Activated CD8-positive, alpha-beta memory T cell treated with anti-CD3 and anti-CD28 coated beads, Interleukin-2, amount 10 ng/mL, durations not matched to agents 7 days and 5 days (primary cell): ENCODE results near the gene ARHGEF6. TPM values are rescaled to one million over a fixed set of nuclear protein-coding genes. Genes with fewer than 3 reads are reported as not detected.

Source experiments
- ATAC-seq: fragments of 150-1000 bp; cut with Tn5 transposase; one replicate; pipeline ENCODE4 v1.10.0; 2021; ENCODE audit warnings: moderate library complexity
- CTCF ChIA-PET: fragments of 350-600 bp; sonication (Branson Sonifier 250); formaldehyde crosslinking; loops from one replicate; lab custom pipeline; 2021; ENCODE audit warnings: antibody characterized with exemption; lab: Charles Lee
- DNase-seq: peaks from one replicate; pipeline ENCODE4 v3.0.0-alpha.2; 2020
- H3K27ac Mint-ChIP-seq: one replicate; pipeline ENCODE4 v1.8.0; 2021; ENCODE audit warnings: mild to moderate bottlenecking, mixed read lengths
- H3K27me3 Mint-ChIP-seq: one replicate; pipeline ENCODE4 v1.8.0; 2021; ENCODE audit warnings: mixed read lengths
- H3K36me3 Mint-ChIP-seq: one replicate; pipeline ENCODE4 v1.8.0; 2021; ENCODE audit warnings: mild to moderate bottlenecking, mixed read lengths
- H3K4me1 Mint-ChIP-seq: one replicate; pipeline ENCODE4 v1.8.0; 2021; ENCODE audit warnings: mixed read lengths
- H3K4me3 Mint-ChIP-seq: one replicate; pipeline ENCODE4 v1.8.0; 2021; ENCODE audit warnings: mild to moderate bottlenecking, moderate library complexity, mixed read lengths
- H3K9me3 Mint-ChIP-seq: one replicate; pipeline ENCODE4 v1.8.0; 2022; ENCODE audit warnings: low read depth, mixed read lengths
- total RNA-seq, 2 experiments: library from RNA; stranded (reverse); gene quantifications; one replicate each; pipeline ENCODE4 v1.2.3, GENCODE V29; 2021

ARHGEF6 gene
- total RNA-seq, 2 experiments from 2014 or later: 108 to 126 TPM

GRCh38 chrX:136691028-136691809 is 89.5 kb downstream of the ARHGEF6 start:
- H3K4me3 Mint-ChIP-seq: no peak overlapping the region
- CTCF ChIA-PET: interaction anchor here (0.7 kb wide), 1 partner anchor 117 kb away, joined by 3 read pairs; no protein-coding TSS in a partner anchor
- no peaks in the 10 kb centered on the region for H3K9me3 Mint-ChIP-seq
- H3K27me3 Mint-ChIP-seq: no peaks in the 10 kb centered on the region
- ATAC-seq (peak; percentile 43), DNase-seq (no peak)
- peak overlapping the region; percentile 93 for H3K27ac Mint-ChIP-seq
- peaks cover 33% of the 10 kb centered on the region for H3K36me3 Mint-ChIP-seq
- peaks cover 82% of the 10 kb centered on the region for H3K4me1 Mint-ChIP-seq

- H3K27ac Mint-ChIP-seq: peak overlapping the region; percentile 93
- CTCF ChIA-PET: interaction anchor here (0.6 to 1.0 kb wide), 2 partner anchors 14 to 54 kb away, joined by 3 read pairs; no protein-coding TSS in a partner anchor
- H3K4me3 Mint-ChIP-seq: no peak overlapping the region
- peaks cover 64% of the 10 kb centered on the region for H3K4me1 Mint-ChIP-seq
- no peaks in the 10 kb centered on the region for H3K9me3 Mint-ChIP-seq
- DNase-seq (peak; percentile 47), ATAC-seq (peak; percentile 62)
- H3K27me3 Mint-ChIP-seq: no peaks in the 10 kb centered on the region
- H3K36me3 Mint-ChIP-seq: peaks cover 30% of the 10 kb centered on the region
Observed at GRCh38 chrX:136689436-136689835, 91.3 kb downstream of the ARHGEF6 start.

- H3K27me3 Mint-ChIP-seq: no peaks in the 10 kb centered on the region
- no peaks in the 10 kb centered on the region for H3K9me3 Mint-ChIP-seq
- CTCF ChIA-PET: no interaction called here
- ATAC-seq (no peak), DNase-seq (no peak)
- H3K4me1 Mint-ChIP-seq: peaks cover 50% of the 10 kb centered on the region
- peaks cover 32% of the 10 kb centered on the region for H3K36me3 Mint-ChIP-seq
- H3K4me3 Mint-ChIP-seq: no peak overlapping the region
- H3K27ac Mint-ChIP-seq: peak overlapping the region; percentile 59
Observed at GRCh38 chrX:136687457-136687856, 93.3 kb downstream of the ARHGEF6 start.

DNA sequence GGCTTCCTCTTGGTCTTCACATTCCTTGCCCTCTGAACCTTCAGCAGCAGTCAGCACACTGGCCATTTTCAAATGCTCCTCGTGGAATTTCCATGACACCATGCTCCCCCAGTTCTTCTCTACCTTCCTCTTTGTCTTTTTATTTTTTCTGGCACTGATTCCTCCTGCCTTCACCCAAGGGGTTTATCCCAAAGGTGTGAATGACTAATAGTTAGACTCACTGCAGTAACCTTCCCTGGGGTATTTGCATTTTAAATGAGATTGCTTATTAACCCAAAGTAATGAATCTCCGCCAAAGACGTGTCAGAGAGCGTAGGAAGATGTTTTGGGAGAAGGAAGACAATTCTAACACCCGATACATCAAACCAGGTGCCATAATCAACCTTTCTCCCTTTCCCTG is 96.6 kb downstream of the ARHGEF6 start:
- Mint-ChIP-seq H3K4me1 (peaks cover 20% of the 10 kb centered on the region), H3K36me3 (peaks cover 53% of the 10 kb centered on the region), H3K27me3 (no peaks in the 10 kb centered on the region), H3K9me3 (no peaks in the 10 kb centered on the region), H3K27ac (no peak overlapping the region), H3K4me3 (no peak overlapping the region)
- ATAC-seq (no peak), DNase-seq (no peak)
- CTCF ChIA-PET: no interaction called here

GRCh38 chrX:136679531-136679930 is 101.2 kb downstream of the ARHGEF6 start:
- Mint-ChIP-seq H3K36me3 (peaks cover 64% of the 10 kb centered on the region), H3K9me3 (no peaks in the 10 kb centered on the region), H3K4me1 (peaks cover 32% of the 10 kb centered on the region), H3K27ac (no peak overlapping the region), H3K4me3 (no peak overlapping the region), H3K27me3 (no peaks in the 10 kb centered on the region)
- ATAC-seq (no peak), DNase-seq (no peak)
- CTCF ChIA-PET: no interaction called here

- CTCF ChIA-PET: interaction anchor here (0.8 to 1.5 kb wide), 4 partner anchors 9 to 21 kb away, joined by 3 to 4 read pairs (median 4); no protein-coding TSS in a partner anchor
- peak overlapping the region; percentile 26 for H3K4me3 Mint-ChIP-seq
- no peaks in the 10 kb centered on the region for H3K27me3 Mint-ChIP-seq
- H3K9me3 Mint-ChIP-seq: no peaks in the 10 kb centered on the region
- H3K4me1 Mint-ChIP-seq: peaks cover 65% of the 10 kb centered on the region
- H3K36me3 Mint-ChIP-seq: peaks cover 73% of the 10 kb centered on the region
- H3K27ac Mint-ChIP-seq: peak overlapping the region; percentile 92
- peak; percentile 63 for ATAC-seq
- no peak for DNase-seq
Observed at GRCh38 chrX:136674270-136674985, 106.3 kb downstream of the ARHGEF6 start.

GRCh38 chrX:136671006-136671610 is 109.6 kb downstream of the ARHGEF6 start:
- CTCF ChIA-PET: no interaction called here
- no peak for ATAC-seq
- Mint-ChIP-seq H3K27me3 (no peaks in the 10 kb centered on the region), H3K9me3 (no peaks in the 10 kb centered on the region), H3K4me3 (no peak overlapping the region), H3K4me1 (peaks cover 61% of the 10 kb centered on the region), H3K36me3 (peaks cover 80% of the 10 kb centered on the region), H3K27ac (no peak overlapping the region)
- no peak for DNase-seq

- no peak for ATAC-seq
- CTCF ChIA-PET: interaction anchor here (1.9 kb wide), 1 partner anchor 58 kb away, joined by 5 read pairs; no protein-coding TSS in a partner anchor
- DNase-seq: no peak
- Mint-ChIP-seq H3K4me1 (peaks cover 53% of the 10 kb centered on the region), H3K27me3 (no peaks in the 10 kb centered on the region), H3K27ac (peak overlapping the region; percentile 68), H3K4me3 (no peak overlapping the region), H3K36me3 (peaks cover 88% of the 10 kb centered on the region), H3K9me3 (peaks cover 6% of the 10 kb centered on the region)
Observed at GRCh38 chrX:136667446-136668168, 113.1 kb downstream of the ARHGEF6 start.

GRCh38 chrX:136666088-136666487 is 114.6 kb downstream of the ARHGEF6 start:
- Mint-ChIP-seq H3K9me3 (peaks cover 6% of the 10 kb centered on the region), H3K4me1 (peaks cover 49% of the 10 kb centered on the region), H3K4me3 (no peak overlapping the region), H3K36me3 (peaks cover 77% of the 10 kb centered on the region), H3K27ac (no peak overlapping the region), H3K27me3 (no peaks in the 10 kb centered on the region)
- ATAC-seq (no peak), DNase-seq (no peak)
- CTCF ChIA-PET: no interaction called here

- H3K4me1 Mint-ChIP-seq: peaks cover 53% of the 10 kb centered on the region
- peaks cover 74% of the 10 kb centered on the region for H3K36me3 Mint-ChIP-seq
- ATAC-seq (no peak), DNase-seq (no peak)
- H3K27me3 Mint-ChIP-seq: no peaks in the 10 kb centered on the region
- peak overlapping the region; percentile 65 for H3K27ac Mint-ChIP-seq
- H3K4me3 Mint-ChIP-seq: no peak overlapping the region
- peaks cover 6% of the 10 kb centered on the region for H3K9me3 Mint-ChIP-seq
- CTCF ChIA-PET: interaction anchor here (0.9 kb wide), 1 partner anchor 21 kb away, joined by 3 read pairs; no protein-coding TSS in a partner anchor
Observed at GRCh38 chrX:136665258-136665900, 115.4 kb downstream of the ARHGEF6 start.

DNA sequence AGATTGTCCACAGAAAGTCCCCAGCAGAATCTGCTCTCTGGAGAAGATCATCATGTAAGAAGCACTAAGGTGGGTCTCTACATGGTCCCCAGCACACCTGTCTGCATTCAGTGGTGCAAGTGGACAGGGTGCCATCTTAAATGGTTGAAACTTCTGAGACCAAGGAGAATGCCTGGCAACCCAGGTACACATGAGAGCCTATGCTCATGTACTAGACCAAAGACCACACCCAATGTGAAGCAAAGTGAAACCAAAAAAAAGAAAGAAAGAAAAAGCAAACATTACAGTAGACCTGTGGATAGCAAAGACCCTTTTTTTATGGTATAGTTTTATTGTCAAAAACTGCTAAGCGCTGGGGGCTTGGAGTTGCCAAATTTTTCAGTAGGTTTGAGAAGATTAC is 117.8 kb downstream of the ARHGEF6 start:
- peaks cover 61% of the 10 kb centered on the region for H3K36me3 Mint-ChIP-seq
- H3K4me1 Mint-ChIP-seq: peaks cover 58% of the 10 kb centered on the region
- CTCF ChIA-PET: no interaction called here
- DNase-seq (no peak), ATAC-seq (peak; percentile 75)
- H3K9me3 Mint-ChIP-seq: peaks cover 6% of the 10 kb centered on the region
- no peak overlapping the region for H3K4me3 Mint-ChIP-seq
- H3K27me3 Mint-ChIP-seq: no peaks in the 10 kb centered on the region
- H3K27ac Mint-ChIP-seq: peak overlapping the region; percentile 32

DNA sequence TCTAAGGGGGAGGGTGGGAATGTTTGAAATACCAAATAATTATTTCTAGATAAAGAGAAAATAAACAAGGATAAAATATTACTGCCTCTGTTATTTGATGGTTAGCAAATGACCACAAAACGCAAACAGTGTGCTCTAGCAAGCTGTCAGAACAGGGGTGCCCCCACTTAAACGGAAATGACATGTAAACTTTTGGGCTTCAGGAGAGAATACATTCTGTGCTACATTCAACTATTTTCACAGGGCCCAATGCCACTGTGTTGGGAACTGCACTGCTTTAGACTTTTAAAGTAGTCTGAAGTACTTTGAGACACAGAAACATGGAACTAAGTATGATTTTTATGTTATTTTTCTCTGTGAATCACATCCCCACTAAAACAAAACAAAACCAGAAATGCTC is 118.6 kb downstream of the ARHGEF6 start:
- CTCF ChIA-PET: interaction anchor here (1.1 kb wide), 1 partner anchor 85 kb away, joined by 3 read pairs; no protein-coding TSS in a partner anchor
- Mint-ChIP-seq H3K4me1 (peaks cover 53% of the 10 kb centered on the region), H3K36me3 (peaks cover 57% of the 10 kb centered on the region), H3K9me3 (peaks cover 6% of the 10 kb centered on the region), H3K27me3 (no peaks in the 10 kb centered on the region), H3K4me3 (no peak overlapping the region), H3K27ac (peak overlapping the region; percentile 74)
- ATAC-seq: peak; percentile 42
- no peak for DNase-seq
